Fibroblast of upper back skin (primary cell): ENCODE measurements around the gene ZNF518B.
"Not testable (repeated sequence)": the region's sequence is repeated elsewhere in the genome, so short reads cannot be mapped to it uniquely, and the experiment has no call there.

Experiments used
- DNase-seq: peaks from one replicate; pipeline ENCODE4 v3.0.0-alpha.2; 2013

Gene ZNF518B

DNA sequence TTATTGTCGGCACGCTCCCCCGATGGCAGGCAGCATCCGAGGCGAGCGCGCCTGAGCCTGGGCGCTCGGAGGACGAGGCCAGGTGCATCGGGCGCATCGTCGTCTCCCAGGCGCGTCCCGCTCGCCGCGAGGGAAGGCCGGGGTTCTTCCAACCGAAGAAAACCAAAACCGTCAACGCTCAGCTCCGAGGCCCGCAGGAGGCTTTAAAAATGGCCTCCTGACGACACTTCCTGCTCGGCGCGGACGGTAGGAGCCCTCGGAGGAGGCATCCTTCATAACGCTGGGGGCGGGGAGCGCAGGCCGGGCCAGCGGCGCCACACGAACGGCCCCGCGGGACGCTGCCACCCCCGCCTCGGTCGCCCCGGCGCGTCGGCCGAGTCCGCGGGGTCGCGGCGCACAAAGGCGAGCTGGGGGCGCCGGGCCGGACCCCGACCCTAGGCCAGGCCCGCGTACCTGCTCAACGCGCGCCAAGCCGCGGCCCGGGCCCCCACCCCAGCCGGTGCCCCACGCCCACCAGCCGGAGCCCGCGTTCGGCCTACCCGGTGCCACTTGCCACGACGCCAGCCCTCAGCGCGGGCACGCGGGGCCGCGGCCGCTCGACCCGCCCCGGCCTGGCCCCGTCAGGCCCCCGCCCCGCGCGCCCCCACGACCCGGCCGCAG lies 501 bp downstream of the ZNF518B start:
- DNase-seq: peak; percentile 65

DNA sequence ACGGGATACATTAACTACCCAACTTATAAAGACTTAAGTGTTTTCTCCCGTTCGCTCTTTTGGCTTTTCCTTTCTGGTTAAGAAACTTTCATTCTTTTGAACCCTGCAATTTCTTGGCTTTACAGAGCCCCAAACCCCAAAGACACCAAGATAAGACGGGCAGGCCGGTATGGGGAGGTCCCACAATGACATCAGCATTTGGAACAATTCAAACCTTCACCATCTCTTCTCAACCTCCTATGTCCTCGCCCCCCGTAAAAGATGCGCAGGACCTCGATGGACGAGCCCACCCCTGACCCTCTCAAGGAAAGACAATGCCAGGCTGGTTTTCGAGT lies 999 bp downstream of the ZNF518B start:
- no peak for DNase-seq

DNA sequence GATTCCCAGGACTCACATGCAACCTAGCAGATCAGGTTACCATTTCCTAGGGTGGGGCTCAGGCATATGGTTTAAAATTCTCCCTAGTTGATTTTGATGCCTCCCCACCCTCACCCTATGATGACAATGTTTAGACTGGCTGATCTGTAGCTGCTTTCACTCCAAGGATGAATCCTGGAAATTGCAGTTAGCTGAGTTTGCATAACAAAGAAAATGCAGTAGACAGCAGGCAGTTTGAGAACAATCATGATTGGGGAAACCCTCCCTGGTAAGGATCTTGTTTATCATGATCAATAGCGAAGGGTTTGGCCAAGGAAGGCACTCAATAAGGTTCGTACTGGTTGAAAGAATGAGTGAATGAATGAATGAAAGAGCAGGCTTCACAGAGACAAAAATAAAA lies 2.1 kb downstream of the ZNF518B start:
- no peak for DNase-seq

DNA sequence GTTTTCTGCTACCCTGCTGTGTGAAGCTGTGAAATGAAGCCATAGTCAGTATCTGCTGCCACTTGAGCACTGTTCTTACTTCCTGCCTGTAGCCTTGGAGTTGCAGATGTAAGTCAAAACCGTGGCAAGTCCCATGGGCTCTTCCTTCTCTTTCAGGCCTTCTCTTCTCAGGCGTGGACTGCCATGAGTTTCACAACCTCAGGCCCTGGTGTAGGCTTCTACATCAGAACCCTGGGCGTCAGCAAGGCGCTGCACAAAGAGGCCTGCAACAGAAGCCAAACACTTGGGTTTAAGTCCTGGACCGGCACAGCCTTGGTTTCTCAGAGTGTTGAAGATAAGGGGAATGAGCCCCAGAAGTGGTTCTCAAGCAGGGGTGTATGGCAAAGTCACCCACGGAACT lies 2.5 kb downstream of the ZNF518B start:
- DNase-seq: no peak

DNA sequence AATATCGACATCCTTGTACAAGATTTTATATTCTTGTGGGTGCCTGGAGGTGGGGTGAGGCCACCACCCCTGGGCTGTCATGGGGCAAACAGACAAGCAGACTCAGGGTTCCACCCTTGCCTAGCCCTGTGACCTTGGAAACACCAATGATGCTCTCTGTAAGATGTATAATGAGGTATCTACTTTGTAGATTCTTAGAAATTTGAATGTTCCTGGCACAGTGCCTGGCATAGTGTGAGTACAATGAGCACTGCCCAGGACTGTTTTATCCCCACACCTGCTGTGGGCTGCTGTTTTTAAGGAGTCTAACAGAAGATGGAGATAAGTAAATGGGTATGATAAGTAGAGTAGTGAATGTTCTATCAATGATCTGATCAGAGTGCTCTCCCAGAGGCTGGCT lies 3.1 kb downstream of the ZNF518B start:
- no peak for DNase-seq

DNA sequence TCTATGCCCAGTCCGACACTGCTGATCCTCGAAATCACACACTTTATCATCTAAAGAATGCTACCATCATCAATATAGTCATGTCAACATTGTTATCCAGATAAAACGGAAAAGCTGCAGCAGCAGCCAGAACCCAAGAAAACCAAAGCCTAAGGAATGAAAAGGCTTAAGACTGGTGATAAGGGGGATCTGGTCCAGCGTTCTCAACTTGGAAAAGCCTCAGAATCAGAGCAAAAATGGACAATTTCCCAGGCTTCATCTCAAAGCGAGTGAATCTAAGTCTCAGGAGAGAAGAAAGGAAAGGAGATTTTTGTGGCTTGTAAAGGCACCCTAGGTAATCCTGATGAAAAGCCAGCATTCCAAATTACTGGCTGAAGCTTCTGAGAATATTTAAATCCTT lies 8.2 kb downstream of the ZNF518B start:
- DNase-seq: no peak

DNA sequence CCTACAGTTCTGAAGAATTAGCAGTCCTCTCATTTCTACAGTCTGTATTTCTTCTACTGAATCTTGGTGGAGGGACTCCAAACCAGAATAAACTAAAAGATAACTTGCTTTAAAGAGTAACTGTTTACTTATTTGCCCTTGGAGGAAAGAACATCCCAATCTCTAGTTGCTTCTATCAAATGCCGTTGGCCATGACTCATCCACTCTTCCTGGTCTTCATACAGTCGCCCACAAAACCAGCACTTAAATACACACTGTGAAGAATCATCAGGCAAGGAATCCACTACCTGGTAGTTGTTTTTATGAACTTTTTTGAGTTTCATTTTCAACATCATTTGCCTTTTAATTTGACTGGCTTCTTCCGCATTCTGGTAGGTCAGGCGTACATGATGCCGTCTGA lies 14.2 kb downstream of the ZNF518B start:
- DNase-seq: no peak

DNA sequence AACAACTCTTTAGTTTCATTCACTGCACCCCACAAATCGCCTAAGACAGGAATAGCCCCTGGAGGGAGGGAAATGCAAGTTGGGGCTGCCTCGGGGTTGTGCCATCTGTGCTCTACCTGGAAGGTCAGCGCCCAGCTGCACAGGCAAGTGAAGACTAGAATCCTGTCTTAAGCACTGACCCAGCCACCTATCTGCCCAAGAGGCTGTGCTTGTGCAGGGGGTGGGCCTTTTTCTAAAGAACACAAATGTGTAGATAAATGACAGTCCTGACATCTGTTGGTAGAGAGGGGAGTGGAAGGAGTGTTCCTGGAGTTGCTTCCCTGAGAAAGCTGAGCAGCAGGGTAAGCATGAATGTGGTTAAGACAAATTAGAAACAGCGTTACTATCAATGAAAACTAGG lies 15.7 kb downstream of the ZNF518B start:
- DNase-seq: no peak

DNA sequence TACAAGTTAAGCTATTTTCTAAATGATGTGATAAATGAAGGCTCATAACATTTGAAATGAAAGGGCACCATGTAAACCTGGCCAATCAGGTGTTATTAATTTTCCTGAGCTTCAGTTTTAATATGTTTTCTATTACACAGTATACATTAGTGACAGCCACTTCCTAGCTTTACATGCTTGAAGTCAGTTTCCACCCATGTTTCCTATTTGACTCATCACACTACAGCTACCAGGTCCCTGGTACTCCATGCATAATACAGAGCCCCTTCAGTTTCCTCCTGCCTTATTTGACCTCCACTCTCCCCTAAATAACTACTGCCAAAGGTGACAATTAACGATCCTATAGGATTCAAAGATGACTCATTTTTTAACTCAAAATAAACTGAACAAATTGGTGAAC lies 18.3 kb downstream of the ZNF518B start:
- DNase-seq: no peak

DNA sequence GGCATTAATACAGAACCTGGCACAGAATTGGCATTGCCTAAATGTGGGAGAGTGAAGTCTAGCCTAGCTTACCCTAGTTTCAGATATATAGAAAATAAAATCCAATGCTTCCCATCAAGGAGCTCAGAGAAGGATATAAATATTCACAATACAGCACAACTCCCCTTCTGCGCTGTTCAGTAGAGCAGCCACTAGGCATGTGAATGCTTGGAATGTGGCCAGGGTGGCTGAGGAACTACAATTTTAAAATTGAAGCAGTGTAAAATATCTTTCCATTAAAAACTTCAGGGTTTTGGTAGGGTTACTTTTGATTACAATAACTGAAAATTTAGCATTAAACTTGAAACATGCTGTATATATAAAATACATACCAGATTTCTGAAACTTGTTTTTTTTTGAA lies 19.5 kb downstream of the ZNF518B start:
- no peak for DNase-seq

DNA sequence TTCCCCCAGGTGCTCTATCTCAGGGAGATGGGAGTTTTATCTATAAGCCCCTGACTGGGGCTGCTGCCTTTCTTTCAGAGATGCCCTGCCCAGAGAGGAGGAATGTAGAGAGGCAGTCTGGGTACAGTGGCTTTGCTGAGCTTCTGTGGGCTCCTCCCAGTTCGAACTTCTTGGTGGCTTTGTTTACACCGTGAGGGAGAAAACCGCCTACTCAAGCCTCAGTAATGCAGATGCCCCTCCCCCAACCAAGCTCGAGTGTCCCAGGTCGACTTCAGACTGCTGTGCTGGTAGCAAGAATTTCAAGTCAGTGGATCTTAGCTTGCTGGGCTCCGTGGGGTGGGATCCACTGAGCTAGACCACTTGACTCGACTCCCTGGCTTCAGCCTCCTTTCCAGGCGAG lies 29.5 kb downstream of the ZNF518B start:
- DNase-seq: not testable (repeated sequence)

DNA sequence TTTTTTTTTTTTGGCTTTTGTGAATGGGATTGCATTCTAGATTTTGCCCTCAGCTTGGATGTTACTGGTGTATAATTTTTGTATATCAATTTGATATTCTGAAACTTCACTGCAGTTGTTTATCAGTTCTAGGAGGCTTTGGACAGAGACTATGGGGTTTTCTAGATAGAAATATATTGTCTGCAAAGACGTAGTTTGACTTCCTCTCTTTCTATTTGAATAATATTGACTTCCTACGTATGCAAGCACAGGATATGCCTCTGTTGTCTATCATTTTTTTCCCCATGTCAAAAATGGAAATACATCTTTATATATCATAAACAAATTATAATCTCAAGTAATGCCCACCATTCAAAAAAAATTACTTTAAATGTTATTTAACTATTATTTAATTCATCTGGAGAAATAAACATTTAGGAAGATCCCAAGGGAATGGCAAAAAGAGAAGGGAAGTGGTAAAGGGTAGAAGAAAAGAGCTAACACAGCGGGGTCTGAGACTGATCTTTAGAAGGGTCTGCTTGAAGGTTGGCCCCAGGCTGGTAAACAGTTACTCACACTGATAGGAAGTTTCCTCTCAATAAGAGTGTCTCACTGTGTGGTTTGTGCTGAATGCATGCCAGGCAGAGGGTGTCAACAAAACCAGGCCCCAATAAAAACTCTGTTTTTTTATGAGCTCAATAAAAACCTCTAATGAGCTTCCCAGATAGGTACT lies 35.7 kb downstream of the ZNF518B start:
- DNase-seq: no peak

DNA sequence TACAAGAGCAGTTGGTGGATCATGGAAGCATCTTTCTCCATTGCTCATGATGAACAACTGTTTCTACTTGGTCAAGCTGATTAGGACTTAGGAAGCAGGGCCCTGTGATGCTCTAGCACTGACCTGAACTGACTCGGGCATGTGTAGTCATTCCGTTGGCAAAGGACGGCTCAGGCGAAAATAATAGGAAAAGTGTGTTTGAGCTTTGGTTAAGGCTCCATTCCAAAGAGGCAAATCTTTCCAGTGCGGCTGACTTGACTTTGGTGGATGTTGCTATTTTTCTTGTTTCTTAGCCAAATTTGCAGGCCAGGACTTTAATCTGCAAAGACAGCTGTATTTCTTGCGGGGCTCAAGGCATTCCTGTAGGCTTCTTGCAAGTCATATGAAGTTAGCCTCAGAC lies 39.5 kb downstream of the ZNF518B start:
- no peak for DNase-seq

DNA sequence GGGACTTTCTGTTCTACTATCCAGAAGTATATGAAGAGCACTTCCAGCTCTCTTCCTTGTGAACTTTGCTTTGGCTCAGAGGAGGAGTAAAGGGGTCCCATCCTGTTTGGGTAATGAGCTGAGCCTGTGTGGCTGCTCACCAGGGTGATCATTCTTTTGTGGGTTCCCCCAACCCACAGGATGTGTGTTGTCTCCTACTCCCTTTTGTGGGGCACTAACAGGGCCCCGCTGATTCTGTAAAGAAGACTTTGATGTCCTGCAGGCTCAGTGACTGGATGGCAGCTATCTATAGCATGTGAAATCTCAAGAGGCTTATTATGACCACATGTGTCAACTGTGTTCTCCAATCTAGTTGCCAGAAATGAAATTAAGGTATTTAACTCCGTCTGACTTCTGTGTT lies 40.8 kb downstream of the ZNF518B start:
- DNase-seq: no peak

DNA sequence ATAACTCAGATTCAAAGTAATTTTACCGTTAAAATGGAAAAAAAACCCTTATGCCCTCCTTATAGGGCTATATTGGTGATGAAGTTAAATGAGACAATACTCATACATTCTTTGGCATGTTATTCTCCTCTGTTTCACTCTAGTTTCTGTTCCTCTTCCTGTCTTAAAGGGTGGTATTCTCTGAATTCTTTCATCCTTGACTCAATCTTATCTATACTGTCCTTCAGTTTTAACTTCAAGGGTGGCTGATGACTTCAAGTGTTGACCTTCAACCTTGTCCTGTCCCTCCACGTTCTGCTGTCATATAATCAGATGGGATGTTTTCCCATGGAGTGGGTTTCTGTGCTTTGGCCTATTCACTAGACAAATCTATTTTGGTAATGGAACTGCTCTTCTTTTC lies 44.0 kb downstream of the ZNF518B start:
- no peak for DNase-seq

DNA sequence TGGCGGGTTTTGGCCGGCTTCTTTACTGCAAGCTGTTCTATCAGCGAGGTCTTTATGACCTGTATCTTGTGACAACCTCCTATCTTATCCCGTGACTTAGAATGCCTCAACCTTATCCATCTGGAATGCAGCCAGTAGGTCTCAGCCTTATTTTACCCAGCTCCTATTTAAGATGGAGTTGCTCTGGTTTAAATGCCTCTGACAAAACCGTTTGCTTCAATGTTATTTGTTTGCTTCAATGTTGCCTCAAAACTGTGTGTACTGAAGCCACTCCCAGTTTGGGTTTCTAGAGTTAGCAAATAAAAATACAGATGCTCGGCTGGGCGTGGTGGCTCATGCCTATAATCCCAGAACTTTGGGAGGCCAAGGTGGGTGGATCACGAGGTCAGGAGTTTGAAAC lies 51.6 kb downstream of the ZNF518B start:
- DNase-seq: no peak

DNA sequence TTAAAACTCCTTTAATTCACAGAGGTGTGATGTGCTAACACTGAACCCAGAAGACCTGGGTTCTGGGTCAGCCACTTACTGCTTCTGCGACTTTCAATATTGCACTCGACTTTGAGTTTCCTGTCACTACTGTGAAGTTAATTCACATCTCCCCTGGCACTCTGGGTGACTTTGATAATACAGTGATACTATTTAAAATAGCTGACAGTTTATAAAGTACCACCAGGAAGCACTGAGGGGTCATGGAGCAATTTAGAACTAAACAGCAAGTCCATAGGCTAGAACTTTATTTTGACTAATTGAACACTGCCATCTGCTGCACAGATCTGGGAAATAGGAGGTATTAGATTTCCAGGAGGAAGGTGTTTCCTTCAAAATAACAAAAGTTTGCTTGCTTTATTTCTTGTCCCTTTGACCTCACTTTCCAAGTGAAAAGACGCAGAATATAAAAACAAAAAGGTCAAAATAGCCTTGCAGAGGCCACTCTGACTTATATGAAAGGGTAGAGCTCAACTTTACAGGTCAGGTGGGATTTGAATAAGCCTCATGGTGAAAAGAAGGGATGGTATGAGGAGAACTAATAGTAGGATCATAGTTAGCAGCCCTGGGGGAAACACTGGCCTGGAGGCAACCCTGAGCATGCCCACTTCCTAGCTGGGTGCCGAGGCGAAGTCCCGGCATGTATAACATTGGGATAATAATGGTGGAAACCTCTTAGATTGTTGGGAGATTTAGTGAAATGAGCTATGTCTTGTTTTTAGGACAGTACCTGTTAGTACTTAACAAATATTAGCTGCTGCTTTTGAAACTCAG lies 53.4 kb downstream of the ZNF518B start:
- peak; percentile 24 for DNase-seq

DNA sequence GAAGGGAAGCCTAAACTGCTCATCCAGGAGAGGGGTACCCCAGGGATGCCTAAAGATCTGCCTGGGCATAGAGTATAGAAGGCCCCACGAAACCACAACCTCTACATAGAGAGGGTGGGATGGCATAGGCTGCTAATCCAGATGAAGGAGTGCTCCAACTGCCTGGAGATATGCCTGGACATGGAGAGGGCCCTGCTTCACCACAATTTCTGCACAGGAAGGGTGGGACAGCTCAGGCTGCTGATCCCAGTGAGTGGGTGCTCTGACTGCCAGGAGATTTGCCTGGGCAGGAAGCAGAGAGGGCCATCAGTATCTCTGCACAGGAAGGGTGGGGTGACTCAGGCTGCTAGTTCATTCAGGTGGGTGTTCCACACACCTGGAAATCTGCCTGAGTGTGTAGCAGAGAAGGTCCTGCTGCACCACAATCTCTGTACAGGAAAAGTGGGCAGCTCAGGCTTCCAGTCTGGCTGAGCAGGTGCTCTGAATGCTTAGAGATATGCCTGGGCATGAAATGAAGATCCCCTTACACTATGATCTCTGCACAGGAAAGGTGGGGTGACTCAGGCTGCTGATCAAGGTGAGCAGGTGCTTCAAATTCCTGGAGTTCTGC lies 61.1 kb downstream of the ZNF518B start:
- DNase-seq: no peak
